HepG2 (cell line): ENCODE measurements around the gene LILRB4. TPM values are rescaled to one million over a fixed set of nuclear protein-coding genes. Genes with fewer than 3 reads are reported as not detected.

ENCODE experiments used
- CREM ChIP-seq, 2 experiments: sonication (generic) in 1 of 2; formaldehyde crosslinking in 1 of 2; IDR thresholded peaks; 2 replicates each; pipeline versions ENCODE4 v1.4.0 to v1.6.1; 2016 to 2020; ENCODE audit warnings: antibody characterized with exemption in 1 of 2, mild to moderate bottlenecking in 1 of 2, missing genetic modification reagents in 1 of 2
- EP300 ChIP-seq, 3 experiments: sonication (generic) in 1 of 3; formaldehyde crosslinking in 1 of 3; IDR thresholded peaks; 2 replicates each; pipeline versions ENCODE4 v1.5.1 to v1.6.1; 2011 to 2020; ENCODE audit warnings: low read depth in 2 of 3, low read length in 2 of 3, borderline replicate concordance in 1 of 3, improper control_type of control experiment in 1 of 3, mild to moderate bottlenecking in 1 of 3, missing genetic modification reagents in 1 of 3, moderate library complexity in 1 of 3
- GPN1 ChIP-seq: sonication (generic); formaldehyde crosslinking; IDR thresholded peaks from 2 replicates; pipeline ENCODE4 v1.5.1; 2020; ENCODE audit warnings: missing genetic modification reagents, borderline replicate concordance
- HINFP ChIP-seq: sonication (generic); formaldehyde crosslinking; IDR thresholded peaks from 2 replicates; pipeline ENCODE4 v1.4.0; 2020; ENCODE audit warnings: low read depth, mild to moderate bottlenecking, missing genetic modification reagents
- IKZF1 ChIP-seq: fragments of 450-650 bp; IDR thresholded peaks from 2 replicates; pipeline ENCODE4 v1.7.1; 2016
- KAT2B ChIP-seq: fragments of 150-350 bp; IDR thresholded peaks from 2 replicates; pipeline ENCODE4 v1.6.1; 2014; ENCODE audit warnings: low read depth, low read length, borderline replicate concordance
- MTF2 ChIP-seq: sonication (generic); formaldehyde crosslinking; IDR thresholded peaks from 2 replicates; pipeline ENCODE4 v1.5.0; 2020; ENCODE audit warnings: missing genetic modification reagents, borderline replicate concordance
- NCOR1 ChIP-seq: fragments of 200-600 bp; sonication (generic); IDR thresholded peaks from 2 replicates; pipeline ENCODE4 v1.7.0; 2017; ENCODE audit warnings: antibody characterized with exemption, low read length, borderline replicate concordance
- PREB ChIP-seq: sonication (generic); formaldehyde crosslinking; IDR thresholded peaks from 2 replicates; pipeline ENCODE4 v1.4.0; 2020; ENCODE audit warnings: missing genetic modification reagents
- SETDB1 ChIP-seq: sonication (generic); formaldehyde crosslinking; IDR thresholded peaks from 2 replicates; pipeline ENCODE4 v1.5.1; 2020; ENCODE audit warnings: missing genetic modification reagents, mild to moderate bottlenecking, borderline replicate concordance
- SIN3B ChIP-seq: fragments of 150-350 bp; IDR thresholded peaks from 2 replicates; pipeline ENCODE4 v1.6.1; 2014; ENCODE audit warnings: low read length
- USF2 ChIP-seq, 2 experiments: sonication (generic) in 1 of 2; formaldehyde crosslinking in 1 of 2; IDR thresholded peaks; 2 replicates each; pipeline versions ENCODE4 v1.5.1 to v1.6.1; 2011 to 2020; ENCODE audit warnings: borderline replicate concordance in 1 of 2, low read depth in 1 of 2, low read length in 1 of 2, mild to moderate bottlenecking in 1 of 2, missing genetic modification reagents in 1 of 2, moderate library complexity in 1 of 2
- ZBTB37 ChIP-seq: sonication (generic); formaldehyde crosslinking; IDR thresholded peaks from 2 replicates; pipeline ENCODE4 v1.4.0; 2020; ENCODE audit warnings: mild to moderate bottlenecking, missing genetic modification reagents
- ZGPAT ChIP-seq: IDR thresholded peaks from 2 replicates; pipeline ENCODE4 v1.6.1; 2016; ENCODE audit warnings: mild to moderate bottlenecking
- ZNF101 ChIP-seq: sonication (generic); formaldehyde crosslinking; IDR thresholded peaks from 2 replicates; pipeline ENCODE4 v1.4.0; 2020; ENCODE audit warnings: mild to moderate bottlenecking, low read depth, missing genetic modification reagents, borderline replicate concordance
- ZNF274 ChIP-seq: sonication (generic); formaldehyde crosslinking; IDR thresholded peaks from 2 replicates; pipeline ENCODE4 v1.5.1; 2020; ENCODE audit warnings: mild to moderate bottlenecking, missing genetic modification reagents
- ZNF34 ChIP-seq: sonication (generic); formaldehyde crosslinking; IDR thresholded peaks from 2 replicates; pipeline ENCODE4 v1.4.0; 2020; ENCODE audit warnings: mild to moderate bottlenecking, missing genetic modification reagents, borderline replicate concordance
- ZNF343 ChIP-seq: sonication (generic); formaldehyde crosslinking; IDR thresholded peaks from 2 replicates; pipeline ENCODE4 v1.4.0; 2020; ENCODE audit warnings: mild to moderate bottlenecking, missing genetic modification reagents
- ZNF800 ChIP-seq: sonication (generic); formaldehyde crosslinking; IDR thresholded peaks from 2 replicates; pipeline ENCODE4 v1.4.0; 2020; ENCODE audit warnings: missing genetic modification reagents
- polyA plus RNA-seq, 8 experiments: library from polyadenylated mRNA; depleted of rRNA in 3 of 8; stranded (reverse) in 7 of 8; unstranded in 1 of 8; fragments of >200 nt; fragmentation: Illumina TruSeq in 4 of 8; extraction: Trizol in 4 of 8; gene quantifications; 2 replicates each; pipeline versions ENCODE4 v1.2.1 to v1.2.3, GENCODE V29; 2011 to 2016; ENCODE audit warnings: low read depth in 4 of 8, missing spikeins in 1 of 8, mixed read lengths in 1 of 8; ENCODE audit not compliant: insufficient read depth in 1 of 8
- total RNA-seq, 5 experiments: library from RNA; depleted of rRNA; stranded (reverse); fragments of >200 nt; fragmentation: Illumina TruSeq; extraction: Trizol; gene quantifications; 2 replicates each; pipeline ENCODE4 v1.2.3, GENCODE V29; 2016; ENCODE audit warnings: low read depth in 1 of 5

LILRB4 gene
- total and polyA plus RNA-seq, 2 of the 13 experiments (the other 11 are each of a cell fraction or from before 2014, with no cell fraction given): not detected

- TF ChIP-seq USF2 (IDR thresholded peaks at IDR 0.05; ENCODE audit: low read depth, low read length) (no peak), USF2 (CRISPR knock-in tag; IDR thresholded peaks at IDR 0.05; ENCODE audit: borderline replicate concordance) (no peak), ZNF343 (CRISPR knock-in tag) (no peak), GPN1 (CRISPR knock-in tag) (no peak; the same call in 1 of the 2 replicates), NCOR1 (no peak), ZGPAT (CRISPR knock-in tag) (no peak), ZBTB37 (CRISPR knock-in tag) (no peak), MTF2 (no peak), ZNF101 (CRISPR knock-in tag) (no peak), EP300 (IDR thresholded peaks at IDR 0.05; ENCODE audit: low read depth in 2 of 2, low read length in 2 of 2) (no peak), EP300 (CRISPR knock-in tag; IDR thresholded peaks at IDR 0.05; ENCODE audit: borderline replicate concordance) (no peak), ZNF800 (CRISPR knock-in tag) (no peak), SIN3B (no peak), SETDB1 (no peak), IKZF1 (no peak), KAT2B (no peak), ZNF34 (CRISPR knock-in tag) (no peak), ZNF274 (CRISPR knock-in tag) (no peak), CREM (IDR thresholded peaks at IDR 0.05) (no peak), CREM (CRISPR knock-in tag; IDR thresholded peaks at IDR 0.05) (no peak), HINFP (CRISPR knock-in tag) (no peak), PREB (CRISPR knock-in tag) (no peak)
These were observed 21.7 kb downstream of the LILRB4 start (continued) for GRCh38 chr19:54684527-54684926.
